HepG2 (cell line): ENCODE data around the gene CUL1. TPM values are rescaled to one million over a fixed set of nuclear protein-coding genes. Genes with fewer than 3 reads are reported as not detected.

Source experiments
- CBX5 ChIP-seq: sonication (generic); formaldehyde crosslinking; IDR thresholded peaks from 2 replicates; pipeline ENCODE4 v1.4.0; 2020; ENCODE audit warnings: missing genetic modification reagents, borderline replicate concordance
- EEA1 ChIP-seq: sonication (generic); formaldehyde crosslinking; IDR thresholded peaks from 2 replicates; pipeline ENCODE4 v1.5.1; 2020; ENCODE audit warnings: mild to moderate bottlenecking, missing genetic modification reagents, borderline replicate concordance
- GTF2F1 ChIP-seq: fragments of 150-350 bp; IDR thresholded peaks from 2 replicates; pipeline ENCODE4 v1.6.1; 2014; ENCODE audit warnings: low read length
- HNRNPUL1 ChIP-seq: fragments of 200-400 bp; formaldehyde crosslinking; IDR thresholded peaks from 2 replicates; pipeline ENCODE4 v1.6.1; 2017; ENCODE audit warnings: low read depth, mild to moderate bottlenecking, low read length, moderate library complexity
- KDM4B ChIP-seq: sonication (generic); formaldehyde crosslinking; IDR thresholded peaks from 2 replicates; pipeline ENCODE4 v1.4.0; 2020; ENCODE audit warnings: missing genetic modification reagents
- KLF6 ChIP-seq: IDR thresholded peaks from 2 replicates; pipeline ENCODE4 v1.8.0; 2016; ENCODE audit warnings: missing biosample characterization, missing genetic modification reagents
- NR1H2 ChIP-seq: sonication (generic); formaldehyde crosslinking; IDR thresholded peaks from 2 replicates; pipeline ENCODE4 v1.8.1; 2022; ENCODE audit warnings: low read depth, missing genetic modification reagents, borderline replicate concordance
- REPIN1 ChIP-seq: sonication (generic); formaldehyde crosslinking; IDR thresholded peaks from 2 replicates; pipeline ENCODE4 v1.8.0; 2022; ENCODE audit warnings: missing genetic modification reagents, low read depth, mild to moderate bottlenecking, borderline replicate concordance
- RFX1 ChIP-seq: fragments of 450-650 bp; IDR thresholded peaks from 2 replicates; pipeline ENCODE4 v1.6.1; 2017
- RORA ChIP-seq: sonication (generic); formaldehyde crosslinking; IDR thresholded peaks from 2 replicates; pipeline ENCODE4 v1.5.0; 2020; ENCODE audit warnings: mild to moderate bottlenecking, missing genetic modification reagents, moderate library complexity
- U2AF2 ChIP-seq: fragments of 200-400 bp; formaldehyde crosslinking; IDR thresholded peaks from 2 replicates; pipeline ENCODE4 v1.6.1; 2017; ENCODE audit warnings: low read depth, mild to moderate bottlenecking, low read length
- ZBTB7A ChIP-seq: sonication (generic); formaldehyde crosslinking; IDR thresholded peaks from 2 replicates; pipeline ENCODE4 v1.8.0; 2022; ENCODE audit warnings: mild to moderate bottlenecking, missing genetic modification reagents
- ZC3H13 ChIP-seq: sonication (generic); formaldehyde crosslinking; IDR thresholded peaks from 2 replicates; pipeline ENCODE4 v1.8.1; 2023; ENCODE audit warnings: mild to moderate bottlenecking, missing genetic modification reagents, moderate library complexity
- ZNF326 ChIP-seq: sonication (generic); formaldehyde crosslinking; IDR thresholded peaks from 2 replicates; pipeline ENCODE4 v1.4.0; 2020; ENCODE audit warnings: missing genetic modification reagents, borderline replicate concordance
- ZNF644 ChIP-seq: IDR thresholded peaks from 2 replicates; pipeline ENCODE4 v1.6.1; 2016; ENCODE audit warnings: low read depth
- ZNF720 ChIP-seq: sonication (generic); formaldehyde crosslinking; IDR thresholded peaks from 2 replicates; pipeline ENCODE4 v1.4.0; 2020; ENCODE audit warnings: missing genetic modification reagents
- polyA plus RNA-seq, 8 experiments: library from polyadenylated mRNA; depleted of rRNA in 3 of 8; stranded (reverse) in 7 of 8; unstranded in 1 of 8; fragments of >200 nt; fragmentation: Illumina TruSeq in 4 of 8; extraction: Trizol in 4 of 8; gene quantifications; 2 replicates each; pipeline versions ENCODE4 v1.2.1 to v1.2.3, GENCODE V29; 2011 to 2016; ENCODE audit warnings: low read depth in 4 of 8, missing spikeins in 1 of 8, mixed read lengths in 1 of 8; ENCODE audit not compliant: insufficient read depth in 1 of 8
- total RNA-seq, 5 experiments: library from RNA; depleted of rRNA; stranded (reverse); fragments of >200 nt; fragmentation: Illumina TruSeq; extraction: Trizol; gene quantifications; 2 replicates each; pipeline ENCODE4 v1.2.3, GENCODE V29; 2016; ENCODE audit warnings: low read depth in 1 of 5
- TF ChIP-seq, protein P1 (sequence below): sonication (generic); formaldehyde crosslinking; conservative IDR thresholded peaks from 2 replicates; pipeline ENCODE4 v1.8.0; 2022; ENCODE audit warnings: low read depth, missing genetic modification reagents
- TF ChIP-seq, protein P2 (sequence below): sonication (generic); formaldehyde crosslinking; IDR thresholded peaks from 2 replicates; pipeline ENCODE4 v1.5.1; 2020; ENCODE audit warnings: missing genetic modification reagents, mild to moderate bottlenecking, borderline replicate concordance
- TF ChIP-seq, protein P3 (sequence below): sonication (generic); formaldehyde crosslinking; IDR thresholded peaks from 2 replicates; pipeline ENCODE4 v1.4.0; 2020; ENCODE audit warnings: missing genetic modification reagents
- TF ChIP-seq, protein P4 (sequence below): sonication (generic); formaldehyde crosslinking; IDR thresholded peaks from 2 replicates; pipeline ENCODE4 v1.4.0; 2020; ENCODE audit warnings: missing genetic modification reagents, borderline replicate concordance

CUL1 gene
- total and polyA plus RNA-seq, 2 of the 13 experiments (the other 11 are each of a cell fraction or from before 2014, with no cell fraction given), result 30.1 to 45.9 TPM

DNA sequence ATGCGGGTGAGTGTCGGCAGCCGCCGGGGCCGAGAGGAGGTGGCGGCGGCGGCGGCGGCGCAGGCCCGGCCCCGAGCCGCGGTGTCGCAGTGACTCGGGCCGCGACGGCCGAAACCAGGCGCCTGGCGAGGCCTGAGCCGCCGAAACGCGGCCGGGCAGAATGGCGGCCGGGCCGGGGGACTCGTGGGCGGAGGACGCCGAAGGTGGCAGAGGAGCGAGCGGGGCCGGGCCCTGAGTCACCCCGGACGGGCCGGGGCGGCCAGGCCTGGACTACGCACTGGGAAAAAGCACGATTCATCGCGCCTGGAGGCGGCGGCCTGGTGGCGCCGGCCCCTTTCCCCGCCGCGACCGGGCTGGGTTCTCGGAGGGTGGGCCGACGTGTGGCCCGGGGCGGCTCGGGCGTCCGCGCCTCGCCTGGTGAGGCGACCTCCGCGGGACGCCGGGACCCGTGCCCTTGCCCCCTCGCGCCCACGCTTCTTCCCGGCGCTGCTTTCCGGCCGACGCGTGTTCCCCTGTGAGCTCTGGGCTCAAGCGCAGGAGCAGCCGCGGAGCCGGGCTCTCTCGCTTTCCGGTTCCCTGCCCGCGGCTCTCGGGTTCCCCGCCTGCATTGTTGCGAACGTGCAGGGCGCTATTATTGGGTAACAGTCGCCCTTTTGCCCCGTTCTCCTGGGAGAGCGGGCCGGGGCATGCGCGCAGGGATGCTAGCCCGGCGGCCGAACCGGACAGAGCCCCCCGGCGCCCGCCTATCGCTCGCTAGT lies 500 bp downstream of the CUL1 start (continued):
- TF ChIP-seq ZNF326 (CRISPR knock-in tag), result no peak
- no peak for TF ChIP-seq ZNF644 (CRISPR knock-in tag)
- TF ChIP-seq, protein P1, sequence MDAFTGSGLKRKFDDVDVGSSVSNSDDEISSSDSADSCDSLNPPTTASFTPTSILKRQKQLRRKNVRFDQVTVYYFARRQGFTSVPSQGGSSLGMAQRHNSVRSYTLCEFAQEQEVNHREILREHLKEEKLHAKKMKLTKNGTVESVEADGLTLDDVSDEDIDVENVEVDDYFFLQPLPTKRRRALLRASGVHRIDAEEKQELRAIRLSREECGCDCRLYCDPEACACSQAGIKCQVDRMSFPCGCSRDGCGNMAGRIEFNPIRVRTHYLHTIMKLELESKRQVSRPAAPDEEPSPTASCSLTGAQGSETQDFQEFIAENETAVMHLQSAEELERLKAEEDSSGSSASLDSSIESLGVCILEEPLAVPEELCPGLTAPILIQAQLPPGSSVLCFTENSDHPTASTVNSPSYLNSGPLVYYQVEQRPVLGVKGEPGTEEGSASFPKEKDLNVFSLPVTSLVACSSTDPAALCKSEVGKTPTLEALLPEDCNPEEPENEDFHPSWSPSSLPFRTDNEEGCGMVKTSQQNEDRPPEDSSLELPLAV (CRISPR knock-in tag), result 0 out of 2 replicates have a peak, but pooled peaks have one; percentile 51
- TF ChIP-seq RFX1, result no peak
- TF ChIP-seq EEA1 (CRISPR knock-in tag), result 0 out of 2 replicates have a peak, but pooled peaks have one; percentile 17
- no peak for TF ChIP-seq CBX5
- TF ChIP-seq HNRNPUL1, result no peak
- no peak for TF ChIP-seq GTF2F1
- no peak; the same call in 1 of the 2 replicates for TF ChIP-seq REPIN1 (CRISPR knock-in tag)
- TF ChIP-seq RORA (CRISPR knock-in tag), result no peak
- TF ChIP-seq ZBTB7A (CRISPR knock-in tag), result peak; percentile 45
- no peak for TF ChIP-seq NR1H2 (CRISPR knock-in tag)
- TF ChIP-seq KDM4B (CRISPR knock-in tag), result no peak
- TF ChIP-seq, protein P2, sequence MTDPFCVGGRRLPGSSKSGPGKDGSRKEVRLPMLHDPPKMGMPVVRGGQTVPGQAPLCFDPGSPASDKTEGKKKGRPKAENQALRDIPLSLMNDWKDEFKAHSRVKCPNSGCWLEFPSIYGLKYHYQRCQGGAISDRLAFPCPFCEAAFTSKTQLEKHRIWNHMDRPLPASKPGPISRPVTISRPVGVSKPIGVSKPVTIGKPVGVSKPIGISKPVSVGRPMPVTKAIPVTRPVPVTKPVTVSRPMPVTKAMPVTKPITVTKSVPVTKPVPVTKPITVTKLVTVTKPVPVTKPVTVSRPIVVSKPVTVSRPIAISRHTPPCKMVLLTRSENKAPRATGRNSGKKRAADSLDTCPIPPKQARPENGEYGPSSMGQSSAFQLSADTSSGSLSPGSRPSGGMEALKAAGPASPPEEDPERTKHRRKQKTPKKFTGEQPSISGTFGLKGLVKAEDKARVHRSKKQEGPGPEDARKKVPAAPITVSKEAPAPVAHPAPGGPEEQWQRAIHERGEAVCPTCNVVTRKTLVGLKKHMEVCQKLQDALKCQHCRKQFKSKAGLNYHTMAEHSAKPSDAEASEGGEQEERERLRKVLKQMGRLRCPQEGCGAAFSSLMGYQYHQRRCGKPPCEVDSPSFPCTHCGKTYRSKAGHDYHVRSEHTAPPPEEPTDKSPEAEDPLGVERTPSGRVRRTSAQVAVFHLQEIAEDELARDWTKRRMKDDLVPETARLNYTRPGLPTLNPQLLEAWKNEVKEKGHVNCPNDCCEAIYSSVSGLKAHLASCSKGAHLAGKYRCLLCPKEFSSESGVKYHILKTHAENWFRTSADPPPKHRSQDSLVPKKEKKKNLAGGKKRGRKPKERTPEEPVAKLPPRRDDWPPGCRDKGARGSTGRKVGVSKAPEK (CRISPR knock-in tag), result no peak
- TF ChIP-seq U2AF2, result no peak
- TF ChIP-seq, protein P3, sequence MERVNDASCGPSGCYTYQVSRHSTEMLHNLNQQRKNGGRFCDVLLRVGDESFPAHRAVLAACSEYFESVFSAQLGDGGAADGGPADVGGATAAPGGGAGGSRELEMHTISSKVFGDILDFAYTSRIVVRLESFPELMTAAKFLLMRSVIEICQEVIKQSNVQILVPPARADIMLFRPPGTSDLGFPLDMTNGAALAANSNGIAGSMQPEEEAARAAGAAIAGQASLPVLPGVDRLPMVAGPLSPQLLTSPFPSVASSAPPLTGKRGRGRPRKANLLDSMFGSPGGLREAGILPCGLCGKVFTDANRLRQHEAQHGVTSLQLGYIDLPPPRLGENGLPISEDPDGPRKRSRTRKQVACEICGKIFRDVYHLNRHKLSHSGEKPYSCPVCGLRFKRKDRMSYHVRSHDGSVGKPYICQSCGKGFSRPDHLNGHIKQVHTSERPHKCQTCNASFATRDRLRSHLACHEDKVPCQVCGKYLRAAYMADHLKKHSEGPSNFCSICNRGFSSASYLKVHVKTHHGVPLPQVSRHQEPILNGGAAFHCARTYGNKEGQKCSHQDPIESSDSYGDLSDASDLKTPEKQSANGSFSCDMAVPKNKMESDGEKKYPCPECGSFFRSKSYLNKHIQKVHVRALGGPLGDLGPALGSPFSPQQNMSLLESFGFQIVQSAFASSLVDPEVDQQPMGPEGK, result peak; percentile 55
- no peak; the same call in 1 of the 2 replicates for TF ChIP-seq ZC3H13 (CRISPR knock-in tag)
- no peak; the same call in 1 of the 2 replicates for TF ChIP-seq KLF6
- TF ChIP-seq ZNF720, result no peak
- TF ChIP-seq, protein P4, sequence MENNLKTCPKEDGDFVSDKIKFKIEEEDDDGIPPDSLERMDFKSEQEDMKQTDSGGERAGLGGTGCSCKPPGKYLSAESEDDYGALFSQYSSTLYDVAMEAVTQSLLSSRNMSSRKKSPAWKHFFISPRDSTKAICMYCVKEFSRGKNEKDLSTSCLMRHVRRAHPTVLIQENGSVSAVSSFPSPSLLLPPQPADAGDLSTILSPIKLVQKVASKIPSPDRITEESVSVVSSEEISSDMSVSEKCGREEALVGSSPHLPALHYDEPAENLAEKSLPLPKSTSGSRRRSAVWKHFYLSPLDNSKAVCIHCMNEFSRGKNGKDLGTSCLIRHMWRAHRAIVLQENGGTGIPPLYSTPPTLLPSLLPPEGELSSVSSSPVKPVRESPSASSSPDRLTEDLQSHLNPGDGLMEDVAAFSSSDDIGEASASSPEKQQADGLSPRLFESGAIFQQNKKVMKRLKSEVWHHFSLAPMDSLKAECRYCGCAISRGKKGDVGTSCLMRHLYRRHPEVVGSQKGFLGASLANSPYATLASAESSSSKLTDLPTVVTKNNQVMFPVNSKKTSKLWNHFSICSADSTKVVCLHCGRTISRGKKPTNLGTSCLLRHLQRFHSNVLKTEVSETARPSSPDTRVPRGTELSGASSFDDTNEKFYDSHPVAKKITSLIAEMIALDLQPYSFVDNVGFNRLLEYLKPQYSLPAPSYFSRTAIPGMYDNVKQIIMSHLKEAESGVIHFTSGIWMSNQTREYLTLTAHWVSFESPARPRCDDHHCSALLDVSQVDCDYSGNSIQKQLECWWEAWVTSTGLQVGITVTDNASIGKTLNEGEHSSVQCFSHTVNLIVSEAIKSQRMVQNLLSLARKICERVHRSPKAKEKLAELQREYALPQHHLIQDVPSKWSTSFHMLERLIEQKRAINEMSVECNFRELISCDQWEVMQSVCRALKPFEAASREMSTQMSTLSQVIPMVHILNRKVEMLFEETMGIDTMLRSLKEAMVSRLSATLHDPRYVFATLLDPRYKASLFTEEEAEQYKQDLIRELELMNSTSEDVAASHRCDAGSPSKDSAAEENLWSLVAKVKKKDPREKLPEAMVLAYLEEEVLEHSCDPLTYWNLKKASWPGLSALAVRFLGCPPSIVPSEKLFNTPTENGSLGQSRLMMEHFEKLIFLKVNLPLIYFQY (CRISPR knock-in tag), result peak; percentile 98
